IMR-90 (cell line): Measurements from ENCODE around the gene MAP4. TPM values are rescaled to one million over a fixed set of nuclear protein-coding genes. Genes with fewer than 3 reads are reported as not detected.

Experiments used
- ATAC-seq: fragments of 200-7000 bp; cut with Tn5 transposase; 2 replicates; pipeline ENCODE4 v1.9.1; 2020; ENCODE audit warnings: low read depth, mild to moderate bottlenecking, moderate library complexity
- BruUV-seq: library from RNA; stranded (reverse); fragments of 400-500 nt; replicated peaks from 2 replicates; lab custom pipeline; 2021; lab: Mats Ljungman, UMichigan
- CTCF ChIA-PET: fragments of 300-600 bp; formaldehyde crosslinking; extraction: SDS; loops from one replicate; lab custom pipeline; 2021; ENCODE audit warnings: antibody characterized with exemption; lab: Yijun Ruan, JAX
- POLR2A ChIA-PET: fragments of 300-600 bp; sonication (Branson Sonifier 250); formaldehyde crosslinking; loops from one replicate; lab custom pipeline; 2022; ENCODE audit warnings: antibody characterized with exemption; ENCODE audit not compliant: unreplicated experiment; lab: Charles Lee
- DNase-seq: peaks from one replicate; pipeline ENCODE4 v3.0.0; 2013
- H2AFZ ChIP-seq: replicated peaks from 2 replicates; pipeline ENCODE3; 2013; ENCODE audit warnings: low read length, mild to moderate bottlenecking; ENCODE audit not compliant: poor library complexity
- H2AK5ac ChIP-seq: 2 replicates; pipeline ENCODE4 v1.6.1; 2013; ENCODE audit warnings: low read depth, low read length, inconsistent platforms
- H2AK9ac ChIP-seq: replicated peaks from 2 replicates; pipeline ENCODE3; 2013; ENCODE audit warnings: mild to moderate bottlenecking, low read depth, low read length, moderate library complexity; ENCODE audit not compliant: poor library complexity
- H2BK120ac ChIP-seq: 2 replicates; pipeline ENCODE4 v1.6.1; 2013; ENCODE audit warnings: low read depth, low read length, inconsistent platforms
- H2BK15ac ChIP-seq: 3 replicates; pipeline ENCODE4 v1.6.1; 2013; ENCODE audit warnings: low read depth, low read length, inconsistent platforms
- H2BK20ac ChIP-seq: 2 replicates; pipeline ENCODE4 v1.6.1; 2013; ENCODE audit warnings: low read depth, mild to moderate bottlenecking, inconsistent platforms, low read length, moderate library complexity
- H2BK5ac ChIP-seq: 2 replicates; pipeline ENCODE4 v1.6.1; 2013; ENCODE audit warnings: mild to moderate bottlenecking, low read depth, low read length, inconsistent platforms; ENCODE audit not compliant: poor library complexity, severe bottlenecking
- H3K14ac ChIP-seq: replicated peaks from 2 replicates; pipeline ENCODE4 v1.6.1; 2013; ENCODE audit warnings: low read depth, low read length, inconsistent platforms
- H3K18ac ChIP-seq: 2 replicates; pipeline ENCODE4 v1.6.1; 2013; ENCODE audit warnings: low read depth, low read length, control low read depth
- H3K23ac ChIP-seq: 2 replicates; pipeline ENCODE4 v1.6.1; 2013; ENCODE audit warnings: low read depth, low read length, inconsistent platforms
- H3K27ac ChIP-seq: 2 replicates; pipeline ENCODE4 v1.5.1; 2013; ENCODE audit warnings: mild to moderate bottlenecking, control low read depth, low read length; ENCODE audit not compliant: insufficient read depth
- H3K27me3 ChIP-seq: 2 replicates; pipeline ENCODE4 v1.6.1; 2013; ENCODE audit warnings: low read length; ENCODE audit not compliant: control insufficient read depth, insufficient read depth
- H3K36me3 ChIP-seq: 2 replicates; pipeline ENCODE4 v1.6.1; 2013; ENCODE audit warnings: low read length, mixed read lengths; ENCODE audit not compliant: control insufficient read depth, insufficient read depth
- H3K4ac ChIP-seq: 2 replicates; pipeline ENCODE4 v1.6.1; 2013; ENCODE audit warnings: low read depth, low read length, inconsistent platforms
- H3K4me1 ChIP-seq: 2 replicates; pipeline ENCODE4 v1.6.1; 2013; ENCODE audit warnings: low read length, mixed read lengths; ENCODE audit not compliant: control insufficient read depth, insufficient read depth
- H3K4me2 ChIP-seq: 2 replicates; pipeline ENCODE4 v1.6.1; 2013; ENCODE audit warnings: low read depth, mild to moderate bottlenecking, control low read depth, low read length, moderate library complexity
- H3K4me3 ChIP-seq: 2 replicates; pipeline ENCODE4 v1.5.1; 2013; ENCODE audit warnings: low read depth, mild to moderate bottlenecking, control low read depth, low read length, moderate library complexity; ENCODE audit not compliant: insufficient read depth
- H3K56ac ChIP-seq: 2 replicates; pipeline ENCODE4 v1.6.1; 2013; ENCODE audit warnings: low read length, inconsistent platforms; ENCODE audit not compliant: insufficient read depth; ENCODE audit errors: extremely low read depth
- H3K79me1 ChIP-seq, 2 experiments: 2 replicates each; pipeline ENCODE4 v1.6.1; 2013; ENCODE audit warnings: low read length in 2 of 2, inconsistent platforms in 1 of 2, low read depth in 1 of 2
- H3K9ac ChIP-seq: 2 replicates; pipeline ENCODE4 v1.6.1; 2013; ENCODE audit warnings: low read depth, low read length, control low read depth
- H3K9me1 ChIP-seq: 2 replicates; pipeline ENCODE4 v1.6.1; 2013; ENCODE audit warnings: low read length, inconsistent platforms; ENCODE audit not compliant: insufficient read depth
- H3K9me3 ChIP-seq: 2 replicates; pipeline ENCODE4 v1.6.1; 2013; ENCODE audit warnings: low read length; ENCODE audit not compliant: control insufficient read depth, insufficient read depth
- H4K20me1 ChIP-seq: 2 replicates; pipeline ENCODE4 v1.6.1; 2013; ENCODE audit warnings: low read length, inconsistent platforms; ENCODE audit not compliant: insufficient read depth
- H4K5ac ChIP-seq: 2 replicates; pipeline ENCODE4 v1.6.1; 2013; ENCODE audit warnings: mild to moderate bottlenecking, low read depth, low read length, control low read depth
- H4K8ac ChIP-seq, 2 experiments: 2 replicates each; pipeline ENCODE4 v1.6.1; 2013; ENCODE audit warnings: low read depth in 2 of 2, low read length in 2 of 2, control low read depth in 1 of 2, inconsistent platforms in 1 of 2
- H4K91ac ChIP-seq: 2 replicates; pipeline ENCODE4 v1.6.1; 2013; ENCODE audit warnings: low read depth, low read length, inconsistent platforms; ENCODE audit not compliant: insufficient read depth
- BHLHE40 ChIP-seq: fragments of 150-350 bp; IDR thresholded peaks from 2 replicates; pipeline ENCODE4 v1.6.1; 2016; ENCODE audit warnings: mild to moderate bottlenecking, low read depth, low read length
- CEBPB ChIP-seq: IDR thresholded peaks from 2 replicates; pipeline ENCODE4 v1.6.1; 2012; ENCODE audit warnings: low read depth, low read length, improper control_type of control experiment
- CHD1 ChIP-seq: IDR thresholded peaks from 2 replicates; pipeline ENCODE4 v1.6.1; 2012; ENCODE audit warnings: low read depth, low read length, improper control_type of control experiment
- CTCF ChIP-seq: conservative IDR thresholded peaks from 2 replicates; pipeline ENCODE4 v1.5.1; 2012; ENCODE audit warnings: mild to moderate bottlenecking, low read depth, low read length, improper control_type of control experiment
- FOS ChIP-seq: fragments of 150-350 bp; IDR thresholded peaks from 2 replicates; pipeline ENCODE4 v1.6.1; 2016; ENCODE audit warnings: low read depth, low read length
- MAFK ChIP-seq: IDR thresholded peaks from 2 replicates; pipeline ENCODE4 v1.6.1; 2012; ENCODE audit warnings: low read depth, low read length, improper control_type of control experiment
- MAZ ChIP-seq: IDR thresholded peaks from 2 replicates; pipeline ENCODE4 v1.6.1; 2012; ENCODE audit warnings: low read depth, mild to moderate bottlenecking, low read length, improper control_type of control experiment, moderate library complexity, borderline replicate concordance
- MXI1 ChIP-seq: IDR thresholded peaks from 2 replicates; pipeline ENCODE4 v1.6.1; 2012; ENCODE audit warnings: low read depth, mild to moderate bottlenecking, low read length, moderate library complexity, borderline replicate concordance
- NFE2L2 ChIP-seq: fragments of 150-350 bp; IDR thresholded peaks from 2 replicates; pipeline ENCODE4 v1.6.1; 2016; ENCODE audit warnings: low read depth, mild to moderate bottlenecking, low read length
- POLR2A ChIP-seq: IDR thresholded peaks from 2 replicates; pipeline ENCODE4 v1.6.1; 2012; ENCODE audit warnings: mild to moderate bottlenecking, low read depth, low read length
- RFX5 ChIP-seq: IDR thresholded peaks from 2 replicates; pipeline ENCODE4 v1.8.0; 2012; ENCODE audit warnings: low read depth, mild to moderate bottlenecking, low read length, moderate library complexity
- USF2 ChIP-seq: fragments of 150-350 bp; IDR thresholded peaks from 2 replicates; pipeline ENCODE4 v1.6.1; 2017; ENCODE audit warnings: mild to moderate bottlenecking, antibody characterized with exemption, low read length, low read depth
- WGBS, 2 experiments: methylation state at CpG; one replicate each; pipeline versions ENCODE4 v1.1.5 to v1.1.7; 2013; ENCODE audit warnings: missing lambda C conversion rate in 2 of 2; ENCODE audit not compliant: insufficient read length in 1 of 2; ENCODE audit errors: extremely low coverage in 2 of 2; 5-methylcytosine and 5-hydroxymethylcytosine counted together
- dilution Hi-C: fragments of 300-500 bp; cut with HindIII; formaldehyde crosslinking; loops from one replicate; pipeline ENCODE4 v1.14.3; 2018; ENCODE audit warnings: low sequenced_read_pairs; ENCODE audit not compliant: unreplicated experiment
- in situ Hi-C: fragments of 300-500 bp; cut with MboI; formaldehyde crosslinking; loops from 3 replicates; pipeline ENCODE4 v1.14.3; 2019; ENCODE audit warnings: low sequenced_read_pairs, inconsistent platforms, mixed read lengths
- intact Hi-C: fragments of 100-400 bp; cut with micrococcal nuclease; formaldehyde crosslinking; loops from 2 replicates; pipeline ENCODE4 v1.10.0; 2022
- polyA plus RNA-seq, 3 experiments: library from polyadenylated mRNA; depleted of rRNA; stranded (reverse); fragments of >200 nt; gene quantifications; 2 replicates each; pipeline ENCODE4 v1.2.3, GENCODE V29; 2012; ENCODE audit warnings: low replicate concordance in 1 of 3
- total RNA-seq: library from RNA; depleted of rRNA; stranded (reverse); fragments of >200 nt; gene quantifications from 2 replicates; pipeline ENCODE4 v1.2.3, GENCODE V29; 2012

MAP4 gene
- total and polyA plus RNA-seq, 2 of the 4 experiments (the other 2 are of a cell fraction): 87.8 to 216 TPM

GRCh38 chr3:47824541-47825473, 191.4 kb downstream of the MAP4 start (continued):
- no peak for TF ChIP-seq NFE2L2
- TF ChIP-seq CEBPB: no peak
- TF ChIP-seq FOS: no peak
- no peak for TF ChIP-seq RFX5

GRCh38 chr3:47817609-47818008, 198.6 kb downstream of the MAP4 start:
- H2BK120ac ChIP-seq: no peak overlapping the region
- intact Hi-C loops: no loop called here
- TF ChIP-seq MXI1: no peak
- TF ChIP-seq BHLHE40: no peak
- no peak for TF ChIP-seq POLR2A
- no peak for TF ChIP-seq CTCF
- no peak for TF ChIP-seq CHD1
- no peak for TF ChIP-seq RFX5
- no peak for TF ChIP-seq MAZ
- TF ChIP-seq CEBPB: no peak
- TF ChIP-seq FOS: no peak
- TF ChIP-seq MAFK: no peak
- no peak for TF ChIP-seq USF2

More at GRCh38 chr3:47817609-47818008, 198.6 kb downstream of the MAP4 start:
- Histone ChIP-seq H3K9me1 (peaks cover 7% of the 10 kb centered on the region), H3K4me2 (no peak overlapping the region), H3K23ac (no peak overlapping the region; the same call in 1 of the 2 replicates), H3K27ac (no peak overlapping the region), H3K4me3 (no peak overlapping the region), H3K56ac (no peak overlapping the region), H3K18ac (no peak overlapping the region), H4K8ac (no peak overlapping the region), H2AK5ac (no peak overlapping the region), H3K9me3 (no peaks in the 10 kb centered on the region), H3K9ac (no peak overlapping the region), H3K4me1 (no peaks in the 10 kb centered on the region), H2BK5ac (no peak overlapping the region), H4K20me1 (no peaks in the 10 kb centered on the region), H2AFZ (no peak overlapping the region), H3K79me1 (peaks cover 0 to 6% of the 10 kb centered on the region in 2 experiments; a peak in 1 of 4 replicates), H3K4ac (no peak overlapping the region), H3K14ac (no peak overlapping the region), H3K27me3 (no peaks in the 10 kb centered on the region), H4K5ac (no peak overlapping the region), H2BK15ac (no peak overlapping the region), H2AK9ac (no peak overlapping the region), H3K36me3 (peaks cover 29% of the 10 kb centered on the region), H4K91ac (no peak overlapping the region), H2BK20ac (no peak overlapping the region)
- DNase-seq (no peak), ATAC-seq (no peak)
- no TSS peak for BruUV-seq
- in situ Hi-C loops (no loop called here), dilution Hi-C loops (no loop called here)
- ChIA-PET CTCF (no interaction called here), POLR2A (no interaction called here)
- no CpG with 5 or more reads among the region's 7 CpGs for WGBS, 2 experiments
